Measurements from ENCODE around the gene KDM8.

DNA sequence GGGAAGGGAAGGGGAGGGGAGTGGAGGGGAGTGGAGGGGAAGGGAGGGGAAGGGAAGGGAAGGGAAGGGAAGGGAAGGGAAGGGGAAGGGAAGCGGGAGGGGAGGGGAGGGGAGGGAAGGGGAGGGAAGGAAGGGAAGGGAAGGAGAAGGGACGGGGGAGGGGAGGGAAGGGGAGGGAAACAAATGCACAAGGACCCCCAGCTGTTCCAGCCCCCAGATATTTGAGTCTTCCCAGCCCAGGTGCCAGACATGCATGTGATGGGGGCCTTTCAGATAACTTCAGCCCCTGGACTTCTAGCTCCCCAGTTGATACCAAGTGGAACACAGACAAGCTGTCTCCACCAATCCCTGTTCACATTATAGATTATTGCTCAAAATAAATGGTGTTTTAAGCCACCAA lies 14.7 kb upstream of the KDM8 start:
- TF ChIP-seq POLR2A (IDR thresholded peaks at IDR 0.05) (no peak), POLR2AphosphoS5 (IDR thresholded peaks at IDR 0.05) (no peak)
- TF ChIP-seq, protein P1, sequence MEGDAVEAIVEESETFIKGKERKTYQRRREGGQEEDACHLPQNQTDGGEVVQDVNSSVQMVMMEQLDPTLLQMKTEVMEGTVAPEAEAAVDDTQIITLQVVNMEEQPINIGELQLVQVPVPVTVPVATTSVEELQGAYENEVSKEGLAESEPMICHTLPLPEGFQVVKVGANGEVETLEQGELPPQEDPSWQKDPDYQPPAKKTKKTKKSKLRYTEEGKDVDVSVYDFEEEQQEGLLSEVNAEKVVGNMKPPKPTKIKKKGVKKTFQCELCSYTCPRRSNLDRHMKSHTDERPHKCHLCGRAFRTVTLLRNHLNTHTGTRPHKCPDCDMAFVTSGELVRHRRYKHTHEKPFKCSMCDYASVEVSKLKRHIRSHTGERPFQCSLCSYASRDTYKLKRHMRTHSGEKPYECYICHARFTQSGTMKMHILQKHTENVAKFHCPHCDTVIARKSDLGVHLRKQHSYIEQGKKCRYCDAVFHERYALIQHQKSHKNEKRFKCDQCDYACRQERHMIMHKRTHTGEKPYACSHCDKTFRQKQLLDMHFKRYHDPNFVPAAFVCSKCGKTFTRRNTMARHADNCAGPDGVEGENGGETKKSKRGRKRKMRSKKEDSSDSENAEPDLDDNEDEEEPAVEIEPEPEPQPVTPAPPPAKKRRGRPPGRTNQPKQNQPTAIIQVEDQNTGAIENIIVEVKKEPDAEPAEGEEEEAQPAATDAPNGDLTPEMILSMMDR (IDR thresholded peaks at IDR 0.05): no peak

All from sigmoid colon (tissue), 4 donors.